ENCODE data around the gene BMF. TPM values are rescaled to one million over a fixed set of nuclear protein-coding genes. Genes with fewer than 3 reads are reported as not detected.
A peak's percentile ranks its signal among the peaks of the same experiment; 100 is the strongest.

Gene BMF
- total RNA-seq, 1 experiment from 2014 or later = 13.2 TPM

DNA sequence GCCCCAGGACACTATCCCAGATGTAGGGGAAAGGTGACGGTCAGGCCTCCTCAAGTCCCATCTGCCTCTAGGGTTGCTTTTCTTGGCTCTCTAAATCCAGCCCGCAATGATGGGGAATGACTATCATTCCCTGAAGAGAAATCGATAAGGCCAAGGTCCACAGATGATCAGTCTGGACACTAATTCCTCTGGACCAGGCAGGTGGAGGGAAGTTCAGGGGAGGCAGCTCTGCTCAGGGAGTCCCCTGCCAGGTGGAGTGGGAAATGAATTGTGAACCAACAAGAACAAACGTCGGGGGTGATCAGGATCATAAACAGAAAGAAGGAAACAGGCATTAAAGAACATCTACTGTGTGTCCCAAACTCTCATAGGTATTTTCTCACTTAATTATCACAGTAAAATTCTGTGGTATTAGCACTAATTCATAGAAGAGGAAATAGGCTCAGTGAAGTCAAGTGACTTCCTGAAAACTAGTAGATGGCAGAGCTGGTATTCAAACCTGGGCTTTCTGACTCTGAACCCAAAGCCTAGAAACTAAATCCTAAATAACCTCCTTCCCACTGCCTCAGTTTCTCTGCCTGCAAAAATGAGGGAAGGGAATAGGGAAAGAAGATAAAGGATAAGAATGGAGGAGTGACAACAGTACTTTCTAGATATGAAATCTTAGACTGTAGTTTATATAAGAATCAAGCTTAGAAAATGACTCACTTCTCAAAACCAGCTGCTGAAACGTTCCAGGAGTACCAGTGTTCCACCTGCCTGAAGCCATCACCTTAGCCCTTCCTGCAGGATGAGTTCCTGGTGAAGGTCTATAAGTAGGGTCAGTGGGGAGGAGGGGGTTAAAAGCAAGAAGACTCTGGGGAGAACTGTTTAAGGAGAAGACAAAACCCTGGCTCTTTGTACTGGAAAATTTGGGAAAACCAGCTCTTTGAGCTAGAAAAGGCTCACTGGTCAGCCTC is 7.5 kb downstream of the BMF start:
- Histone ChIP-seq H2BK12ac (ENCODE audit: insufficient read length, low read depth, low read length) (no peak overlapping the region), H2BK20ac (ENCODE audit: low read depth, low read length, poor library complexity, severe bottlenecking) (no peak overlapping the region), H3K4ac (ENCODE audit: low read depth, low read length) (no peak overlapping the region), H3K56ac (ENCODE audit: insufficient read length, low read depth, low read length) (no peak overlapping the region), H3K23ac (ENCODE audit: insufficient read length, low read depth, low read length) (no peak overlapping the region), H3K79me1 (ENCODE audit: insufficient read depth, low read depth, low read length, poor library complexity, severe bottlenecking) (no peaks in the 10 kb centered on the region), H2BK5ac (ENCODE audit: insufficient read length, low read length) (no peak overlapping the region), H3K14ac (ENCODE audit: insufficient read depth, low read length) (no peak overlapping the region), H4K5ac (ENCODE audit: insufficient read length, low read depth, low read length) (no peak overlapping the region), H4K20me1 (ENCODE audit: control insufficient read depth, insufficient read depth, insufficient read length) (no peaks in the 10 kb centered on the region), H3K79me2 (ENCODE audit: insufficient read depth, low read length) (no peaks in the 10 kb centered on the region), H2AFZ (ENCODE audit: low read length) (no peak overlapping the region), H2AK5ac (ENCODE audit: insufficient read length, low read length) (no peak overlapping the region), H3K23me2 (ENCODE audit: insufficient read length, low read depth, low read length, poor library complexity, severe bottlenecking) (peaks cover 5% of the 10 kb centered on the region), H3K9me3 (ENCODE audit: control insufficient read depth, low read depth, low read length) (no peaks in the 10 kb centered on the region), H4K8ac (replicated peaks; ENCODE audit: insufficient read length, low read depth, low read length) (no peak overlapping the region), H3K27ac (ENCODE audit: insufficient read length, low read depth, low read length) (no peak overlapping the region), H3K27me3 (ENCODE audit: insufficient read depth, low read length) (no peaks in the 10 kb centered on the region), H2BK120ac (ENCODE audit: low read depth, low read length, poor library complexity, severe bottlenecking) (no peak overlapping the region), H3T11ph (ENCODE audit: low read length) (no peak overlapping the region), H3K9ac (ENCODE audit: extremely low read depth, insufficient read length, low read length) (no peak overlapping the region), H3K18ac (ENCODE audit: insufficient read length, low read depth, low read length) (no peak overlapping the region), H2BK15ac (ENCODE audit: low read depth, low read length) (no peak overlapping the region), H4K91ac (ENCODE audit: insufficient read length, low read depth, low read length) (no peak overlapping the region), H3K4me2 (ENCODE audit: insufficient read depth, insufficient read length, low read length) (no peak overlapping the region), H3K4me1 (ENCODE audit: insufficient read depth, low read length) (peaks cover 36% of the 10 kb centered on the region; the same call in 1 of the 2 replicates)
- DNase-seq = no peak
- H3K27me3 Mint-ChIP-seq (ENCODE audit: low read depth) = peaks cover 4% of the 10 kb centered on the region
- TF ChIP-seq CTCF (conservative IDR thresholded peaks at IDR 0.05) = no peak
- no peaks in the 10 kb centered on the region; a peak in 1 of 5 replicates for H3K9me3 Mint-ChIP-seq
- WGBS (ENCODE audit: extremely low coverage, insufficient read length, low lambda C conversion rate) = no CpG with 5 or more reads among the region's 6 CpGs
- H3K4me1 Mint-ChIP-seq = peaks cover 78 to 89% of the 10 kb centered on the region in 2 experiments
- H3K27ac Mint-ChIP-seq = peak overlapping the region in 1 of 3 experiments; percentile 89; a peak in 2 of 7 replicates
- peaks cover 12 to 53% (median 14%) of the 10 kb centered on the region in 3 experiments for H3K36me3 Mint-ChIP-seq (ENCODE audit: insufficient read depth in 1 of 3, low read depth in 3 of 3)
- H3K4me3 Mint-ChIP-seq = no peak overlapping the region

Measured in H9 (cell line).